ENCODE data around the gene ABCF2. TPM values are rescaled to one million over a fixed set of nuclear protein-coding genes. Genes with fewer than 3 reads are reported as not detected.

The ABCF2 gene
- total and polyA plus RNA-seq, 2 of the 13 experiments (the other 11 are each of a cell fraction or from before 2014, with no cell fraction given): 16.3 to 42.5 TPM

GRCh38 chr7:151168003-151168786 lies 58.8 kb downstream of the ABCF2 start:
- Histone ChIP-seq H3K4me1 (ENCODE audit: insufficient read depth, low read length) (no peaks in the 10 kb centered on the region), H3K9me3 (ENCODE audit: low read length) (no peaks in the 10 kb centered on the region), H3K27ac (ENCODE audit: extremely low read length, insufficient read depth, low read length) (no peak overlapping the region), H3K4me2 (ENCODE audit: low read depth, low read length) (peak overlapping the region; percentile 66), H3K9ac (ENCODE audit: insufficient read depth, low read depth, low read length) (no peak overlapping the region), H3K27me3 (ENCODE audit: control insufficient read depth in 1 of 2, insufficient read depth in 2 of 2, low read length in 2 of 2) (peaks cover 9 to 63% of the 10 kb centered on the region in 2 experiments), H2AFZ (ENCODE audit: low read length) (no peak overlapping the region), H4K20me1 (ENCODE audit: insufficient read depth, low read length) (no peaks in the 10 kb centered on the region), H3K79me2 (ENCODE audit: insufficient read depth, low read length) (no peaks in the 10 kb centered on the region), H3K36me3 (replicated peaks in 1 of 2; ENCODE audit: control insufficient read depth in 1 of 2, insufficient read depth in 2 of 2, low read length in 2 of 2) (no peaks in the 10 kb centered on the region), H3K4me3 (replicated peaks in 1 of 3; ENCODE audit: insufficient read depth in 1 of 3, low read depth in 2 of 3, low read length in 3 of 3) (peak overlapping the region; percentile 47 to 71 (median 55); a peak in 5 of 6 replicates)
- POLR2A ChIA-PET: no interaction called here
- DNase-seq (ENCODE audit: low spot score) (no peak), FAIRE-seq (no peak), ATAC-seq (peak; percentile 89)
- in situ Hi-C loops (cut with HindIII; ENCODE audit: extremely low pct_ligation_motif_present, low pct_unique_long_range_greater_than_20kb) (no loop called here), intact Hi-C loops (cut with micrococcal nuclease; ENCODE audit: unreplicated experiment) (no loop called here)
- CTCF ChIA-PET (ENCODE audit: low intra/inter-chr PET ratio, low total read pairs): interaction anchor here (1.2 kb wide), 1 partner anchor 135 kb away, joined by 3 read pairs; no protein-coding TSS in a partner anchor
- BruUV-seq (replicated peaks): no TSS peak
- WGBS (ENCODE audit: low lambda C conversion rate): 2% methylated on average over 16 of the region's 52 CpGs
- peak; percentile 56 for TF ChIP-seq PATZ1 (CRISPR knock-in tag; IDR thresholded peaks at IDR 0.05)
- TF ChIP-seq NR2F6 (IDR thresholded peaks at IDR 0.05): no peak
- TF ChIP-seq NR2F6 (CRISPR knock-in tag; IDR thresholded peaks at IDR 0.05): no peak
- TF ChIP-seq JDP2 (CRISPR knock-in tag; IDR thresholded peaks at IDR 0.05; ENCODE audit: borderline replicate concordance): no peak
- no peak for TF ChIP-seq ZNF143 (CRISPR knock-in tag; IDR thresholded peaks at IDR 0.05)
- no peak for TF ChIP-seq NR0B2 (CRISPR knock-in tag; IDR thresholded peaks at IDR 0.05)
- no peak for TF ChIP-seq ARID5B (CRISPR knock-in tag; IDR thresholded peaks at IDR 0.05)
- peak; percentile 53 for TF ChIP-seq XRCC5 (optimal IDR thresholded peaks at IDR 0.05; ENCODE audit: low read length)
- 0 out of 2 replicates have a peak, but pooled peaks have one; percentile 16 for TF ChIP-seq ATM (IDR thresholded peaks at IDR 0.05; ENCODE audit: borderline replicate concordance)
- peak; percentile 32; the same call in 1 of the 2 replicates for TF ChIP-seq MAZ (IDR thresholded peaks at IDR 0.05; ENCODE audit: borderline replicate concordance, low read depth, low read length)
- TF ChIP-seq MAZ (CRISPR knock-in tag; IDR thresholded peaks at IDR 0.05; ENCODE audit: low read depth): no peak
- TF ChIP-seq ZBTB8A (CRISPR knock-in tag; IDR thresholded peaks at IDR 0.05; ENCODE audit: borderline replicate concordance, low read depth): no peak
- 0 out of 2 replicates have a peak, but pooled peaks have one; percentile 26 for TF ChIP-seq ZFP91 (CRISPR knock-in tag; IDR thresholded peaks at IDR 0.05; ENCODE audit: borderline replicate concordance)
- TF ChIP-seq ZNF841 (CRISPR knock-in tag; IDR thresholded peaks at IDR 0.05; ENCODE audit: borderline replicate concordance): no peak
